HCT116 (cell line): ENCODE results near the gene AARS1. TPM values are rescaled to one million over a fixed set of nuclear protein-coding genes. Genes with fewer than 3 reads are reported as not detected.
"Not testable (repeated sequence)": the region's sequence is repeated elsewhere in the genome, so short reads cannot be mapped to it uniquely, and the experiment has no call there.

ENCODE experiments used
- ATAC-seq: fragments of 200-7000 bp; cut with Tn5 transposase; 2 replicates; pipeline ENCODE4 v1.9.1; 2020; ENCODE audit warnings: mild to moderate bottlenecking, moderate library complexity
- BruUV-seq: library from RNA; stranded (reverse); fragments of 400-500 nt; replicated peaks from 2 replicates; lab custom pipeline; 2021; lab: Mats Ljungman, UMichigan
- CTCF ChIA-PET: fragments of 300-600 bp; sonication (Branson Sonifier 250); formaldehyde crosslinking; loops from one replicate; lab custom pipeline; 2021; ENCODE audit warnings: antibody characterized with exemption; lab: Charles Lee
- POLR2A ChIA-PET: fragments of 300-600, 350-600 bp; sonication (Branson Sonifier 250); formaldehyde crosslinking; loops from one replicate; lab custom pipeline; 2021; ENCODE audit warnings: antibody characterized with exemption; lab: Charles Lee
- RAD21 ChIA-PET, 2 experiments: fragments of 300-600 bp; sonication (Branson Sonifier 250); formaldehyde crosslinking; loops; one replicate each; lab custom pipeline; 2023; ENCODE audit warnings: low total read pairs in 2 of 2; ENCODE audit not compliant: uncharacterized antibody in 2 of 2, unreplicated experiment in 2 of 2, low non-redundant PET in 1 of 2; lab: Charles Lee
- DNase-seq: peaks from one replicate; pipeline ENCODE4 v3.0.0-alpha.2; 2010; ENCODE audit warnings: low read depth, low spot score
- H2AFZ ChIP-seq: fragments of 200-600 bp; shearing (Covaris generic), sonication (generic); 2 replicates; pipeline ENCODE4 v1.6.1; 2017; ENCODE audit warnings: low read depth, mixed run types, mixed read lengths, antibody characterized with exemption, low read length; ENCODE audit not compliant: poor library complexity, severe bottlenecking
- H3K27ac ChIP-seq: 2 replicates; pipeline ENCODE4 v1.5.1; 2012; ENCODE audit warnings: low read depth, low read length
- H3K27me3 ChIP-seq: fragments of 200-600 bp; sonication (generic); 2 replicates; pipeline ENCODE4 v1.6.1; 2016; ENCODE audit warnings: mixed run types, low read length, mixed read lengths; ENCODE audit not compliant: insufficient read depth
- H3K36me3 ChIP-seq, 2 experiments: fragments of 200-500 bp in 1 of 2; fragments of 200-600 bp in 1 of 2; sonication (Bioruptor generic) in 1 of 2; sonication (generic) in 1 of 2; 2 replicates each; pipeline versions ENCODE4 v1.5.1 to v1.6.1; 2014 to 2016; ENCODE audit warnings: low read length in 2 of 2, inconsistent platforms in 1 of 2, mixed read lengths in 1 of 2, mixed run types in 1 of 2; ENCODE audit not compliant: insufficient read depth in 2 of 2, control insufficient read depth in 1 of 2
- H3K4me1 ChIP-seq, 2 experiments: fragments of 200-600 bp in 1 of 2; sonication (generic) in 1 of 2; 2 replicates each; pipeline versions ENCODE4 v1.5.1 to v1.6.1; 2012 to 2017; ENCODE audit warnings: low read length in 2 of 2, inconsistent platforms in 1 of 2, mild to moderate bottlenecking in 1 of 2, mixed read lengths in 1 of 2, mixed run types in 1 of 2, moderate library complexity in 1 of 2; ENCODE audit not compliant: insufficient read depth in 2 of 2, control insufficient read depth in 1 of 2
- H3K4me2 ChIP-seq: fragments of 200-600 bp; sonication (generic); 2 replicates; pipeline ENCODE4 v1.6.1; 2017; ENCODE audit warnings: mixed run types, low read length, mixed read lengths
- H3K4me3 ChIP-seq, 2 experiments: fragments of 200-600 bp in 1 of 2; sonication (generic) in 1 of 2; replicated peaks in 1 of 2; 2 replicates each; pipeline ENCODE4 v1.5.1; 2011 to 2016; ENCODE audit warnings: low read length in 2 of 2, control low read depth in 1 of 2, low read depth in 1 of 2, mild to moderate bottlenecking in 1 of 2, mixed read lengths in 1 of 2, mixed run types in 1 of 2
- H3K79me2 ChIP-seq: fragments of 200-600 bp; sonication (generic); 2 replicates; pipeline ENCODE4 v1.6.1; 2017; ENCODE audit warnings: mild to moderate bottlenecking, mixed run types, low read length, moderate library complexity, mixed read lengths; ENCODE audit not compliant: insufficient read depth
- H3K9ac ChIP-seq: fragments of 200-600 bp; sonication (generic); 2 replicates; pipeline ENCODE4 v1.6.1; 2016; ENCODE audit warnings: low read length, mixed read lengths
- H3K9me2 ChIP-seq: fragments of 200-600 bp; sonication (generic), shearing (Covaris generic); 2 replicates; pipeline ENCODE4 v1.6.1; 2017; ENCODE audit warnings: mixed run types, mild to moderate bottlenecking, moderate library complexity; ENCODE audit not compliant: insufficient read depth
- H3K9me3 ChIP-seq, 2 experiments: fragments of 200-500 bp in 1 of 2; fragments of 200-600 bp in 1 of 2; sonication (Bioruptor generic) in 1 of 2; sonication (generic) in 1 of 2; 2 replicates each; pipeline ENCODE4 v1.6.1; 2014 to 2017; ENCODE audit warnings: low read length in 2 of 2, mixed read lengths in 2 of 2, inconsistent platforms in 1 of 2, low read depth in 1 of 2, mild to moderate bottlenecking in 1 of 2, mixed run types in 1 of 2, moderate library complexity in 1 of 2; ENCODE audit not compliant: control insufficient read depth in 1 of 2, insufficient read depth in 1 of 2
- H4K20me1 ChIP-seq: fragments of 200-600 bp; sonication (generic), shearing (Covaris generic); 2 replicates; pipeline ENCODE4 v1.6.1; 2017; ENCODE audit warnings: mixed run types, mild to moderate bottlenecking, moderate library complexity; ENCODE audit not compliant: insufficient read depth
- ATF3 ChIP-seq: IDR thresholded peaks from 2 replicates; pipeline ENCODE4 v1.6.1; 2012
- CBX3 ChIP-seq: IDR thresholded peaks from 2 replicates; pipeline ENCODE4 v1.6.1; 2012; ENCODE audit warnings: low read depth
- FOSL1 ChIP-seq: IDR thresholded peaks from 2 replicates; pipeline ENCODE4 v1.6.1; 2012; ENCODE audit warnings: low read depth
- POLR2AphosphoS5 ChIP-seq: IDR thresholded peaks from 2 replicates; pipeline ENCODE4 v1.6.1; 2011; ENCODE audit warnings: mild to moderate bottlenecking, low read depth, low read length, moderate library complexity
- REST ChIP-seq: IDR thresholded peaks from 2 replicates; pipeline ENCODE4 v1.6.1; 2012; ENCODE audit warnings: low read depth
- ZFX ChIP-seq: fragments of 450-650 bp; IDR thresholded peaks from 2 replicates; pipeline ENCODE4 v1.6.1; 2017
- intact Hi-C: fragments of 100-400 bp; cut with micrococcal nuclease; formaldehyde crosslinking; loops from 2 replicates; pipeline ENCODE4 v1.10.0; 2022
- total RNA-seq: library from RNA; stranded (reverse); gene quantifications from one replicate; pipeline ENCODE4 v1.2.1, GENCODE V29; 2021; ENCODE audit not compliant: unreplicated experiment

Gene AARS1
- total RNA-seq, 1 experiment from 2014 or later = 215 TPM

GRCh38 chr16:70289229-70290094, at the start of gene AARS1 (continued):
- TF ChIP-seq REST = no peak
- no peak for TF ChIP-seq FOSL1
- TF ChIP-seq CBX3 = no peak
- TF ChIP-seq ZFX = peak; percentile 94; the same call in 1 of the 2 replicates
- TF ChIP-seq, all 23 proteins: peak for 7

- H3K9me2 ChIP-seq = no peaks in the 10 kb centered on the region
- H3K4me2 ChIP-seq = no peak overlapping the region
- no peak for DNase-seq
- peaks cover 10 to 16% of the 10 kb centered on the region in 2 experiments for H3K36me3 ChIP-seq
- no peak overlapping the region for H3K9ac ChIP-seq
- no peaks in the 10 kb centered on the region for H4K20me1 ChIP-seq
- no peak overlapping the region for H2AFZ ChIP-seq
- no peaks in the 10 kb centered on the region for H3K9me3 ChIP-seq
- intact Hi-C loops = loop anchor here (5.0 kb wide), 1 partner anchor 314 kb away; no protein-coding TSS in a partner anchor
- no peaks in the 10 kb centered on the region for H3K27me3 ChIP-seq
- TF ChIP-seq ATF3 (no peak), POLR2AphosphoS5 (0 out of 2 replicates have a peak, but pooled peaks have one; percentile 18)
- H3K79me2 ChIP-seq = no peaks in the 10 kb centered on the region
- no peak for ATAC-seq
- H3K4me1 ChIP-seq = no peaks in the 10 kb centered on the region; a peak in 1 of 4 replicates
- POLR2A ChIA-PET = no interaction called here
- CTCF ChIA-PET = no interaction called here
- no peak overlapping the region for H3K4me3 ChIP-seq
- no peak overlapping the region for H3K27ac ChIP-seq
- BruUV-seq = no TSS peak
- RAD21 ChIA-PET = no interaction called here
Measured at GRCh38 chr16:70337814-70338213, 48.5 kb upstream of the AARS1 start.

GRCh38 chr16:70332728-70333127, 43.4 kb upstream of the AARS1 start:
- ATAC-seq, BruUV-seq, H3K4me1 ChIP-seq, H3K4me2 ChIP-seq, DNase-seq, H3K9me2 ChIP-seq, H3K79me2 ChIP-seq, POLR2A ChIA-PET, H3K4me3 ChIP-seq, H3K9me3 ChIP-seq, H4K20me1 ChIP-seq, H3K27ac ChIP-seq, RAD21 ChIA-PET, H3K27me3 ChIP-seq, H2AFZ ChIP-seq, intact Hi-C loops, H3K9ac ChIP-seq: not testable (repeated sequence)
- CTCF ChIA-PET = interaction anchor here (1.2 kb wide), 1 partner anchor 138 kb away, joined by 3 read pairs; no protein-coding TSS in a partner anchor
- peaks cover 12 to 23% of the 10 kb centered on the region in 2 experiments for H3K36me3 ChIP-seq
